Panc1 (cell line): Measurements from ENCODE around the gene BRD3OS.

Source experiments
- CTCF ChIP-seq: fragments of 450-650 bp; IDR thresholded peaks from 2 replicates; pipeline ENCODE4 v1.5.1; 2017; ENCODE audit warnings: mild to moderate bottlenecking
- POLR2AphosphoS5 ChIP-seq: IDR thresholded peaks from 2 replicates; pipeline ENCODE4 v1.6.1; 2012; ENCODE audit warnings: mild to moderate bottlenecking, low read depth, low read length, moderate library complexity
- SIN3A ChIP-seq: IDR thresholded peaks from 2 replicates; pipeline ENCODE4 v1.6.1; 2012; ENCODE audit warnings: low read depth, mild to moderate bottlenecking, low read length, moderate library complexity, borderline replicate concordance; ENCODE audit not compliant: insufficient read depth

DNA sequence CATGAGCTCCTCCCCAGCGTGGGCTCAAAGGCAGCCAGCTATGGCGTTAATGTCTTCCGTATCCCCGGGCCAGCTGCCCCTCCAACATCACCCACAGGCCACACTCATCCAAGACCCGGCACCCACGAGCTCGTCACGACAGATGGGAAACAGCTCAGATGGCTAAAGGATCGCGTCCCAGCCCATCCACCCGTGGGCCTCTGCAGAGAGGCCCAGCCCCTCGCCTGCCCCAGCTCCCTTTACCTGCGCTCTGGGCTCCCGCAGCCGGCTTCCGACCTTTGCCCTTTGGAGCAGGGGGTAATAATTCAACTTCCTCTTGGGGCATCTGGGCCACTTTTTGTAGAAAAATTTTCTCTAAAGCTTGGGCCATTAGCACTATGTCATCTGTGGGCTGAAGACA lies 26.0 kb downstream of the BRD3OS start:
- no peak for TF ChIP-seq CTCF
- TF ChIP-seq POLR2AphosphoS5, result no peak
- TF ChIP-seq SIN3A, result no peak
